ENCODE data around the gene NSMCE3. TPM values are rescaled to one million over a fixed set of nuclear protein-coding genes. Genes with fewer than 3 reads are reported as not detected.

The NSMCE3 gene
- polyA plus RNA-seq, 1 donor from 2014 or later, result 15.1 TPM

DNA sequence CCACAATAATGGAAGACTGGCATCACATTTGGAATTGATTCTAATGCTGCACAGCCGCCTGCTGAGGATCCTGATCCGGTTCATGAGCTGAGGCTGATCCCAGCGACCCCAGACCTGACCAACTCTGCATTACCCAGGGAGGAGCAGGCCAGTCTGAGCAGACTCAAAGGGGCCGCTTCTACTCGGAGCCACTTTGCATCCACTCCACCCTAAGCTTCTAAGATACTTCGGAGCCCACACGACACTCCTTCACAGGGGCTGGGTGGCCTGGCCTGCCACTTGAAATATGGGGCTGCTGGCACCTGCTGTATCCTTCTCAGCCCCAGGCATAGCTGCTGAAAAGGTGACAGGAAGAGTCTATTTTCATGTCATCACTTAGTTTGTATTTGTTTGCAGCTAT, 33.2 kb upstream of the NSMCE3 start:
- H3K27ac ChIP-seq (ENCODE audit: low read length), result no peak overlapping the region
- no peaks in the 10 kb centered on the region for H3K27me3 ChIP-seq (ENCODE audit: insufficient read depth, low read depth, low read length)
- no peaks in the 10 kb centered on the region for H3K79me2 ChIP-seq (replicated peaks; ENCODE audit: insufficient read depth, low read length)
- H3K9me2 ChIP-seq (ENCODE audit: insufficient read depth, low read length), result no peaks in the 10 kb centered on the region
- H3F3A ChIP-seq (ENCODE audit: insufficient read depth, low read length, poor library complexity, severe bottlenecking), result no peaks in the 10 kb centered on the region
- no peaks in the 10 kb centered on the region for H4K20me1 ChIP-seq (ENCODE audit: insufficient read depth)
- TF ChIP-seq POLR2AphosphoS5 (IDR thresholded peaks at IDR 0.05) (no peak), EZH2 (IDR thresholded peaks at IDR 0.05; ENCODE audit: borderline replicate concordance, insufficient read depth, low read length, poor library complexity, severe bottlenecking) (no peak), SMC3 (conservative IDR thresholded peaks at IDR 0.05; ENCODE audit: poor library complexity) (no peak), EP300 (conservative IDR thresholded peaks at IDR 0.05; ENCODE audit: poor library complexity, severe bottlenecking) (no peak), TAF1 (IDR thresholded peaks at IDR 0.05; ENCODE audit: low read depth) (no peak)
- TF ChIP-seq, protein P1, sequence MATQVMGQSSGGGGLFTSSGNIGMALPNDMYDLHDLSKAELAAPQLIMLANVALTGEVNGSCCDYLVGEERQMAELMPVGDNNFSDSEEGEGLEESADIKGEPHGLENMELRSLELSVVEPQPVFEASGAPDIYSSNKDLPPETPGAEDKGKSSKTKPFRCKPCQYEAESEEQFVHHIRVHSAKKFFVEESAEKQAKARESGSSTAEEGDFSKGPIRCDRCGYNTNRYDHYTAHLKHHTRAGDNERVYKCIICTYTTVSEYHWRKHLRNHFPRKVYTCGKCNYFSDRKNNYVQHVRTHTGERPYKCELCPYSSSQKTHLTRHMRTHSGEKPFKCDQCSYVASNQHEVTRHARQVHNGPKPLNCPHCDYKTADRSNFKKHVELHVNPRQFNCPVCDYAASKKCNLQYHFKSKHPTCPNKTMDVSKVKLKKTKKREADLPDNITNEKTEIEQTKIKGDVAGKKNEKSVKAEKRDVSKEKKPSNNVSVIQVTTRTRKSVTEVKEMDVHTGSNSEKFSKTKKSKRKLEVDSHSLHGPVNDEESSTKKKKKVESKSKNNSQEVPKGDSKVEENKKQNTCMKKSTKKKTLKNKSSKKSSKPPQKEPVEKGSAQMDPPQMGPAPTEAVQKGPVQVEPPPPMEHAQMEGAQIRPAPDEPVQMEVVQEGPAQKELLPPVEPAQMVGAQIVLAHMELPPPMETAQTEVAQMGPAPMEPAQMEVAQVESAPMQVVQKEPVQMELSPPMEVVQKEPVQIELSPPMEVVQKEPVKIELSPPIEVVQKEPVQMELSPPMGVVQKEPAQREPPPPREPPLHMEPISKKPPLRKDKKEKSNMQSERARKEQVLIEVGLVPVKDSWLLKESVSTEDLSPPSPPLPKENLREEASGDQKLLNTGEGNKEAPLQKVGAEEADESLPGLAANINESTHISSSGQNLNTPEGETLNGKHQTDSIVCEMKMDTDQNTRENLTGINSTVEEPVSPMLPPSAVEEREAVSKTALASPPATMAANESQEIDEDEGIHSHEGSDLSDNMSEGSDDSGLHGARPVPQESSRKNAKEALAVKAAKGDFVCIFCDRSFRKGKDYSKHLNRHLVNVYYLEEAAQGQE (IDR thresholded peaks at IDR 0.05; ENCODE audit: borderline replicate concordance), result no peak
- TF ChIP-seq, protein P2, sequence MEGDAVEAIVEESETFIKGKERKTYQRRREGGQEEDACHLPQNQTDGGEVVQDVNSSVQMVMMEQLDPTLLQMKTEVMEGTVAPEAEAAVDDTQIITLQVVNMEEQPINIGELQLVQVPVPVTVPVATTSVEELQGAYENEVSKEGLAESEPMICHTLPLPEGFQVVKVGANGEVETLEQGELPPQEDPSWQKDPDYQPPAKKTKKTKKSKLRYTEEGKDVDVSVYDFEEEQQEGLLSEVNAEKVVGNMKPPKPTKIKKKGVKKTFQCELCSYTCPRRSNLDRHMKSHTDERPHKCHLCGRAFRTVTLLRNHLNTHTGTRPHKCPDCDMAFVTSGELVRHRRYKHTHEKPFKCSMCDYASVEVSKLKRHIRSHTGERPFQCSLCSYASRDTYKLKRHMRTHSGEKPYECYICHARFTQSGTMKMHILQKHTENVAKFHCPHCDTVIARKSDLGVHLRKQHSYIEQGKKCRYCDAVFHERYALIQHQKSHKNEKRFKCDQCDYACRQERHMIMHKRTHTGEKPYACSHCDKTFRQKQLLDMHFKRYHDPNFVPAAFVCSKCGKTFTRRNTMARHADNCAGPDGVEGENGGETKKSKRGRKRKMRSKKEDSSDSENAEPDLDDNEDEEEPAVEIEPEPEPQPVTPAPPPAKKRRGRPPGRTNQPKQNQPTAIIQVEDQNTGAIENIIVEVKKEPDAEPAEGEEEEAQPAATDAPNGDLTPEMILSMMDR (IDR thresholded peaks at IDR 0.05; ENCODE audit: poor library complexity, severe bottlenecking), result no peak
- H3K36me3 ChIP-seq (ENCODE audit: insufficient read depth, low read length), result no peaks in the 10 kb centered on the region
- H3K9ac ChIP-seq (ENCODE audit: low read length), result no peak overlapping the region
- no peaks in the 10 kb centered on the region for H3K9me3 ChIP-seq (ENCODE audit: low read length)
- no peak overlapping the region for H2AFZ ChIP-seq (ENCODE audit: low read depth, low read length)
- H3K4me2 ChIP-seq (ENCODE audit: low read length), result no peak overlapping the region
- no peak overlapping the region for H3K4me3 ChIP-seq (ENCODE audit: low read length)

DNA sequence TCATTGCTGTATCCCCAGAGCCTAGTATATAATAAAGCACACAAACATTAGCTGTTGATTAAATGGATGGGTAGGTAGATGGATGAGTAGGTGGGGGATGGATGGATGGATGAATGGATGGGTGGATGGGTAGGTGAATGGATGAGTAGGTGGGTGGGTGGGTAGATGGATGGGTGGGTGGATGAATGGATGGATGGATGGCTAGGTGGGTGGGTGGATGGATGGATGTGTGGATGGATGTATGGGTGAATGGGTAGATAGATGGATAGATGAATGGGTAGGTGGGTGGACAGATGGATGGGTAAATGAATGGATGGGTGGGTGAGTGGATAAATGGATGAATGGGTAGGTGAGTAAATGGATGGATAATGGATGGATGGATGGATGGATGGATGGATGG, 30.2 kb upstream of the NSMCE3 start:
- H3K9me3 ChIP-seq (ENCODE audit: low read length), result no peaks in the 10 kb centered on the region

More for the DNA sequence above, 30.2 kb upstream of the NSMCE3 start:
- Histone ChIP-seq H3K27me3 (ENCODE audit: insufficient read depth, low read depth, low read length) (no peaks in the 10 kb centered on the region), H2AFZ (ENCODE audit: low read depth, low read length) (no peak overlapping the region), H3K4me3 (ENCODE audit: low read length) (no peak overlapping the region), H3K4me2 (ENCODE audit: low read length) (no peak overlapping the region), H3K9ac (ENCODE audit: low read length) (no peak overlapping the region), H3K36me3 (ENCODE audit: insufficient read depth, low read length) (no peaks in the 10 kb centered on the region), H3K27ac (ENCODE audit: low read length) (no peak overlapping the region), H3K9me2 (ENCODE audit: insufficient read depth, low read length) (no peaks in the 10 kb centered on the region), H4K20me1 (ENCODE audit: insufficient read depth) (no peaks in the 10 kb centered on the region), H3F3A (ENCODE audit: insufficient read depth, low read length, poor library complexity, severe bottlenecking) (no peaks in the 10 kb centered on the region), H3K79me2 (replicated peaks; ENCODE audit: insufficient read depth, low read length) (no peaks in the 10 kb centered on the region)
- TF ChIP-seq, protein P2 (IDR thresholded peaks at IDR 0.05; ENCODE audit: poor library complexity, severe bottlenecking), result no peak
- TF ChIP-seq SMC3 (conservative IDR thresholded peaks at IDR 0.05; ENCODE audit: poor library complexity), result no peak
- TF ChIP-seq, protein P1 (IDR thresholded peaks at IDR 0.05; ENCODE audit: borderline replicate concordance), result no peak
- TF ChIP-seq TAF1 (IDR thresholded peaks at IDR 0.05; ENCODE audit: low read depth), result no peak
- TF ChIP-seq EZH2 (IDR thresholded peaks at IDR 0.05; ENCODE audit: borderline replicate concordance, insufficient read depth, low read length, poor library complexity, severe bottlenecking), result no peak
- no peak for TF ChIP-seq RAD21 (conservative IDR thresholded peaks at IDR 0.05)
- no peak for TF ChIP-seq POLR2AphosphoS5 (IDR thresholded peaks at IDR 0.05)
- no peak for TF ChIP-seq EP300 (conservative IDR thresholded peaks at IDR 0.05; ENCODE audit: poor library complexity, severe bottlenecking)
- TF ChIP-seq MXI1 (conservative IDR thresholded peaks at IDR 0.05; ENCODE audit: poor library complexity, severe bottlenecking), result no peak
